ENCODE data around the gene IVL. TPM values are rescaled to one million over a fixed set of nuclear protein-coding genes. Genes with fewer than 3 reads are reported as not detected.

Gene IVL
- total RNA-seq, 1 experiment from 2014 or later: not detected

DNA sequence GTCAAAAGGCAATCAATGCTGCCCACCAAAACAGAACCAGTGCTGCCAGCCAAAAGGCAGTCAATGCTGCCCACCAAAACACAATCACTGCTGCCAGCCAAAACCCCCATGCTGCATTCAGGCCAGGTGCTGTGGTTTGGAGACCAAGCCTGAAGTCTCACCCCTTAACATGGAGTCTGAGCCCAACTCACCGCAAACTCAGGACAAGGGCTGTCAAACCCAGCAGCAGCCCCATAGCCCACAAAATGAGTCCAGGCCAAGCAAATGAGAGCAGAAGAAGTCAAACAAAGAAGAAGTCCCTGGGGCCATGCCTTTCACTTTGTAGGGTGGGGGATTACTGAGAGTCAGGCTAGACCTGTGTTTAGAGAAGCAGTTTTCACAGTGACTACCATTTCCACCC, 23.8 kb upstream of the IVL start:
- DNase-seq (ENCODE audit: low read depth, low spot score) (no peak), ATAC-seq (no peak)
- H3K4me3 ChIP-seq (ENCODE audit: low read depth in 2 of 2, low read length in 2 of 2): no peak overlapping the region
- TF ChIP-seq POLR2AphosphoS5 (IDR thresholded peaks at IDR 0.05; ENCODE audit: low read depth, low read length) (no peak), TCF7L2 (IDR thresholded peaks at IDR 0.05; ENCODE audit: low read depth, low read length) (no peak), SIN3A (IDR thresholded peaks at IDR 0.05; ENCODE audit: borderline replicate concordance, insufficient read depth, low read depth, low read length) (no peak)
- TF ChIP-seq, protein P1, sequence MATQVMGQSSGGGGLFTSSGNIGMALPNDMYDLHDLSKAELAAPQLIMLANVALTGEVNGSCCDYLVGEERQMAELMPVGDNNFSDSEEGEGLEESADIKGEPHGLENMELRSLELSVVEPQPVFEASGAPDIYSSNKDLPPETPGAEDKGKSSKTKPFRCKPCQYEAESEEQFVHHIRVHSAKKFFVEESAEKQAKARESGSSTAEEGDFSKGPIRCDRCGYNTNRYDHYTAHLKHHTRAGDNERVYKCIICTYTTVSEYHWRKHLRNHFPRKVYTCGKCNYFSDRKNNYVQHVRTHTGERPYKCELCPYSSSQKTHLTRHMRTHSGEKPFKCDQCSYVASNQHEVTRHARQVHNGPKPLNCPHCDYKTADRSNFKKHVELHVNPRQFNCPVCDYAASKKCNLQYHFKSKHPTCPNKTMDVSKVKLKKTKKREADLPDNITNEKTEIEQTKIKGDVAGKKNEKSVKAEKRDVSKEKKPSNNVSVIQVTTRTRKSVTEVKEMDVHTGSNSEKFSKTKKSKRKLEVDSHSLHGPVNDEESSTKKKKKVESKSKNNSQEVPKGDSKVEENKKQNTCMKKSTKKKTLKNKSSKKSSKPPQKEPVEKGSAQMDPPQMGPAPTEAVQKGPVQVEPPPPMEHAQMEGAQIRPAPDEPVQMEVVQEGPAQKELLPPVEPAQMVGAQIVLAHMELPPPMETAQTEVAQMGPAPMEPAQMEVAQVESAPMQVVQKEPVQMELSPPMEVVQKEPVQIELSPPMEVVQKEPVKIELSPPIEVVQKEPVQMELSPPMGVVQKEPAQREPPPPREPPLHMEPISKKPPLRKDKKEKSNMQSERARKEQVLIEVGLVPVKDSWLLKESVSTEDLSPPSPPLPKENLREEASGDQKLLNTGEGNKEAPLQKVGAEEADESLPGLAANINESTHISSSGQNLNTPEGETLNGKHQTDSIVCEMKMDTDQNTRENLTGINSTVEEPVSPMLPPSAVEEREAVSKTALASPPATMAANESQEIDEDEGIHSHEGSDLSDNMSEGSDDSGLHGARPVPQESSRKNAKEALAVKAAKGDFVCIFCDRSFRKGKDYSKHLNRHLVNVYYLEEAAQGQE (IDR thresholded peaks at IDR 0.05; ENCODE audit: insufficient read depth in 1 of 2, low read depth in 2 of 2, low read length in 1 of 2): no peak
- TF ChIP-seq, protein P2, sequence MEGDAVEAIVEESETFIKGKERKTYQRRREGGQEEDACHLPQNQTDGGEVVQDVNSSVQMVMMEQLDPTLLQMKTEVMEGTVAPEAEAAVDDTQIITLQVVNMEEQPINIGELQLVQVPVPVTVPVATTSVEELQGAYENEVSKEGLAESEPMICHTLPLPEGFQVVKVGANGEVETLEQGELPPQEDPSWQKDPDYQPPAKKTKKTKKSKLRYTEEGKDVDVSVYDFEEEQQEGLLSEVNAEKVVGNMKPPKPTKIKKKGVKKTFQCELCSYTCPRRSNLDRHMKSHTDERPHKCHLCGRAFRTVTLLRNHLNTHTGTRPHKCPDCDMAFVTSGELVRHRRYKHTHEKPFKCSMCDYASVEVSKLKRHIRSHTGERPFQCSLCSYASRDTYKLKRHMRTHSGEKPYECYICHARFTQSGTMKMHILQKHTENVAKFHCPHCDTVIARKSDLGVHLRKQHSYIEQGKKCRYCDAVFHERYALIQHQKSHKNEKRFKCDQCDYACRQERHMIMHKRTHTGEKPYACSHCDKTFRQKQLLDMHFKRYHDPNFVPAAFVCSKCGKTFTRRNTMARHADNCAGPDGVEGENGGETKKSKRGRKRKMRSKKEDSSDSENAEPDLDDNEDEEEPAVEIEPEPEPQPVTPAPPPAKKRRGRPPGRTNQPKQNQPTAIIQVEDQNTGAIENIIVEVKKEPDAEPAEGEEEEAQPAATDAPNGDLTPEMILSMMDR (IDR thresholded peaks at IDR 0.05): no peak
- no TSS peak for BruUV-seq (replicated peaks)
- no peaks in the 10 kb centered on the region; the same call in 1 of the 2 replicates for H3K27me3 ChIP-seq (ENCODE audit: control insufficient read depth, insufficient read depth, low read length)
- no peak overlapping the region for H3K27ac ChIP-seq (ENCODE audit: low read length)
- intact Hi-C loops (cut with micrococcal nuclease; ENCODE audit: unreplicated experiment): no loop called here
- H3K9me3 ChIP-seq (ENCODE audit: control insufficient read depth, insufficient read depth, low read depth, low read length): no peaks in the 10 kb centered on the region
- in situ Hi-C loops (cut with HindIII; ENCODE audit: low pct_unique_long_range_greater_than_20kb, low sequenced_read_pairs): no loop called here
- POLR2A ChIA-PET: interaction anchor here (0.6 kb wide), 1 partner anchor 205 kb away, joined by 4 read pairs; no protein-coding TSS in a partner anchor
- H3K36me3 ChIP-seq (ENCODE audit: control insufficient read depth, insufficient read depth, low read length): no peaks in the 10 kb centered on the region
- H3K4me1 ChIP-seq (ENCODE audit: control insufficient read depth, insufficient read depth, low read length): no peaks in the 10 kb centered on the region
- CTCF ChIA-PET: no interaction called here

DNA sequence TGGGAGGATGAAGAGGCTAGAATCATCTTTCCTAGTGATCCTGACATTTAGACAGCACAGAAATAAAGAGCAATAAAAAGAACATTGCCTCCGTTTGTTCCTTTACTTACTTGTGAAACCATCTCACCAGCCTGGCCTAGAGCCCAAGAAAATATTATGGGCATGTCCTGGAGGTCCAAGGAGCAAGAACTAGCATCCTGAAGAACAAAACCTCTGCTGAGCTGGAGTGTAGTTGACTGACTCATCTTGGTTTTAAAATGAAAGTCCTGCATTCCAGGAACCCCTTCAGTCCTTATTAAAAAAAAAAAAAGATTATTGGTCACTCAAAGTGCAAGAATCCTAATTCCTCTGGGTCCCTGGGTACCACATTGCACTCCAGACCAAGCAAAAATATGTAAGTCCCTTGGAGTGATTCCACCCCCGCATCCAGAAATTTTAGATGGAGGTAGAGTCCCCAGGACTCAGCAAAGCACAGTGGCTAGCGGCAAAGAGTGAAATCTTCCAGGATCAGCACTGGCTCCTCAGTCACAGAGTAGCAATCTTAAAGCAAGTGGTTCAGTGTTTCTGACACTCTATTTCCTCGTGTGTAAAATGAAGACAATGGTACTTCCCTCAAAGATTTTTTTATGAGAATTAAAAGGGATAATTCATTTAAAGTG, 23.3 kb upstream of the IVL start:
- Histone ChIP-seq H3K27ac (ENCODE audit: low read length) (no peak overlapping the region), H3K4me1 (ENCODE audit: control insufficient read depth, insufficient read depth, low read length) (no peaks in the 10 kb centered on the region), H3K4me3 (ENCODE audit: low read depth in 2 of 2, low read length in 2 of 2) (no peak overlapping the region), H3K9me3 (ENCODE audit: control insufficient read depth, insufficient read depth, low read depth, low read length) (no peaks in the 10 kb centered on the region), H3K36me3 (ENCODE audit: control insufficient read depth, insufficient read depth, low read length) (no peaks in the 10 kb centered on the region), H3K27me3 (ENCODE audit: control insufficient read depth, insufficient read depth, low read length) (no peaks in the 10 kb centered on the region; the same call in 1 of the 2 replicates)
- no TSS peak for BruUV-seq (replicated peaks)
- intact Hi-C loops (cut with micrococcal nuclease; ENCODE audit: unreplicated experiment) (no loop called here), in situ Hi-C loops (cut with HindIII; ENCODE audit: low pct_unique_long_range_greater_than_20kb, low sequenced_read_pairs) (no loop called here)
- no peak for DNase-seq (ENCODE audit: low read depth, low spot score)
- ChIA-PET POLR2A (no interaction called here), CTCF (no interaction called here)
- ATAC-seq: no peak
- TF ChIP-seq, protein P1 (IDR thresholded peaks at IDR 0.05; ENCODE audit: insufficient read depth in 1 of 2, low read depth in 2 of 2, low read length in 1 of 2): no peak
- TF ChIP-seq POLR2AphosphoS5 (IDR thresholded peaks at IDR 0.05; ENCODE audit: low read depth, low read length): no peak
- no peak for TF ChIP-seq SIN3A (IDR thresholded peaks at IDR 0.05; ENCODE audit: borderline replicate concordance, insufficient read depth, low read depth, low read length)
- TF ChIP-seq TCF7L2 (IDR thresholded peaks at IDR 0.05; ENCODE audit: low read depth, low read length): no peak
- TF ChIP-seq, protein P2 (IDR thresholded peaks at IDR 0.05): no peak

Measured in Panc1 (cell line).